Mucosa of stomach (tissue), 1 donor: ENCODE measurements around the gene FHIT.

ENCODE experiments used
- H3K27me3 ChIP-seq: one replicate; pipeline ENCODE4 v1.7.0; 2013; ENCODE audit warnings: mild to moderate bottlenecking, low read length; ENCODE audit not compliant: control insufficient read depth, insufficient read depth
- H3K36me3 ChIP-seq: one replicate; pipeline ENCODE4 v1.7.0; 2013; ENCODE audit warnings: low read length; ENCODE audit not compliant: control insufficient read depth, insufficient read depth
- H3K4me1 ChIP-seq: one replicate; pipeline ENCODE4 v1.7.0; 2013; ENCODE audit warnings: mild to moderate bottlenecking, low read length; ENCODE audit not compliant: control insufficient read depth, insufficient read depth
- H3K4me3 ChIP-seq: one replicate; pipeline ENCODE4 v1.7.0; 2013; ENCODE audit warnings: low read length
- H3K9ac ChIP-seq: one replicate; pipeline ENCODE4 v1.7.0; 2013; ENCODE audit warnings: mild to moderate bottlenecking, low read length, moderate library complexity
- H3K9me3 ChIP-seq: one replicate; pipeline ENCODE4 v1.7.0; 2013; ENCODE audit warnings: mild to moderate bottlenecking, low read length, moderate library complexity; ENCODE audit not compliant: control insufficient read depth
- donor health status: Pancreatic carcinoma.

FHIT gene

GRCh38 chr3:60641354-60641753, 609.9 kb downstream of the FHIT start:
- Histone ChIP-seq H3K9me3 (no peaks in the 10 kb centered on the region), H3K4me3 (no peak overlapping the region), H3K27me3 (no peaks in the 10 kb centered on the region), H3K36me3 (no peaks in the 10 kb centered on the region), H3K4me1 (no peaks in the 10 kb centered on the region), H3K9ac (no peak overlapping the region)

DNA sequence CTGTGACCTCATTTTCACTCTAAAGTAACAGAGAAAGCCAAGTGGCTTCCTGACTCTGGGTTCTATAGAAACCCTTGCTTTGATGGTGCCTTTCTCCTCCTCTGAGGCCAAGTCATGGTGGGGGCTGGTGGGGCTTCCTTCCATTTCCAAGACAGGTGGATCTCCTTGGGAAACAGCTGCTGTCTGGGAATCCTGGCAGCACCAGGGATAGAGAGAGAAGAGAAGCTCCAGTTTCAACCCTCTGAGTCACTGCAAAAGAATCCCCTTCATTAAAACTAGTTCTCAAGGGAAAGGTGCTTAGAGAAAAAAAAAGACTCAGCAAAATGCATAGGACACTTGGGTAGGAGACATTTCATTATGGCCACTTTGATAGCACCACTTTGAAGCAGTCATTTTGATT, 614.4 kb downstream of the FHIT start:
- H3K27me3 ChIP-seq: no peaks in the 10 kb centered on the region
- H3K4me3 ChIP-seq: no peak overlapping the region
- no peaks in the 10 kb centered on the region for H3K9me3 ChIP-seq
- H3K9ac ChIP-seq: no peak overlapping the region
- no peaks in the 10 kb centered on the region for H3K36me3 ChIP-seq
- H3K4me1 ChIP-seq: no peaks in the 10 kb centered on the region

DNA sequence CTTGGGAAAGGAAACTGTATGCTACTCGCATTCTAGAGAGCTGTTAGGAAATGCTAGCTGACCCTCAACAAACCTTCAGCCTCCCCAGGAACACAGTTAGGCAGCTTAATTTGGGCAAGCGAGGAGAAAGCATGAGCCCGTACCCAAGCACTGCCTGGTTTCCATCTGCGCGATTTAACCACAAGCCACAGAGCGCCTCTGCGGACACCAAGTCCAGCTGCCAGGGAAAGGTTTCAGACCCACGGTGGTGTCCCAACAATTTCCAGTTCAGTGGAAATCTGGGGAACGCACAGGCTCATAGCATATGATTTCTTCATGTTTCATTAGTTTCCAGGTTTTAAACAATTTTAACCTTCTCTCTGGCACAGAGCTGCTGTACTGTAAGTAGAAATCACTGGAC, 617.6 kb downstream of the FHIT start:
- H3K4me3 ChIP-seq: no peak overlapping the region
- no peak overlapping the region for H3K9ac ChIP-seq
- H3K27me3 ChIP-seq: no peaks in the 10 kb centered on the region
- H3K36me3 ChIP-seq: no peaks in the 10 kb centered on the region
- no peaks in the 10 kb centered on the region for H3K9me3 ChIP-seq
- no peaks in the 10 kb centered on the region for H3K4me1 ChIP-seq

DNA sequence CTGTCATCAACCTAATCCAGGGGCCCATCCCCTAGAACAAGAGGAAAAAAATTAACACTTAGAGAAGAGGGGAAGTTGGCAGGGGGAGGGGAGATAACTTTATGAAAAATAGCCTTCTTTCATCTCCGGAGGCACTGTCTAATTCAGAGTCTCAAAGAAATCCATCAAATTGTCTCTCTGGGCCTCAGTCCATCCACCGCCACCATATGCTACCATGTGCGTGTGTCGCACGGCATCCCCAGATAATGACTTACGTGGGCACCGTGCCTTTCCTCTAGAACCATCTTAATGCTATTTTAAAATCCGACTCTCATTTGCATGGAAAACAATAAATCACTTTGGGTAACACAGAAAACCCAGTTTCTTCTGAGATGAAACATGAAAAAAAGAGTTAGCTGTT, 619.7 kb downstream of the FHIT start:
- no peaks in the 10 kb centered on the region for H3K4me1 ChIP-seq
- no peaks in the 10 kb centered on the region for H3K9me3 ChIP-seq
- no peak overlapping the region for H3K4me3 ChIP-seq
- no peak overlapping the region for H3K9ac ChIP-seq
- H3K27me3 ChIP-seq: no peaks in the 10 kb centered on the region
- no peaks in the 10 kb centered on the region for H3K36me3 ChIP-seq

- Histone ChIP-seq H3K9me3 (no peaks in the 10 kb centered on the region), H3K36me3 (no peaks in the 10 kb centered on the region)
These were observed 620.3 kb downstream of the FHIT start for GRCh38 chr3:60630953-60631352.

DNA sequence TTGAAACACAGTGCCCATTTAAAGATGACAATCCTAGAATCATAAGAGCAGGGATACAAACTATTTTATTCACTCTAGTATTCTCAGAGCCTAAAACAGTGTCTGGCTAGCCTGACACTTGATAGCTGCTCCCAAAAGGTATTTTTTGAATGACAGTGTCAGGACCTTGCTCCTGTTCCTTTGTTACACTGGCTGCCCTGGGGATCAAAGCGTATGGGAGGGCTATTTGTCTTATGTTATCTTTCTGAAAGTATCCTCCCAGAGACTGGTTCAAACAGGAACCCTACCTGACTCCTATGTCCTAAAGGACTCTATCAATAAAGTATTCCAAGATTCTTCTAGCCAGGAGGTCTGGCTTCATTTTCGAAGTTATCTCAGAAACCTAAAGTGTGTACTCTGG, 621.4 kb downstream of the FHIT start:
- no peak overlapping the region for H3K4me3 ChIP-seq
- no peaks in the 10 kb centered on the region for H3K36me3 ChIP-seq
- H3K4me1 ChIP-seq: no peaks in the 10 kb centered on the region
- no peaks in the 10 kb centered on the region for H3K9me3 ChIP-seq
- H3K27me3 ChIP-seq: no peaks in the 10 kb centered on the region
- no peak overlapping the region for H3K9ac ChIP-seq

More at GRCh38 chr3:60630953-60631352, 620.3 kb downstream of the FHIT start:
- no peaks in the 10 kb centered on the region for H3K4me1 ChIP-seq
- H3K9ac ChIP-seq: no peak overlapping the region
- H3K4me3 ChIP-seq: no peak overlapping the region
- H3K27me3 ChIP-seq: no peaks in the 10 kb centered on the region

DNA sequence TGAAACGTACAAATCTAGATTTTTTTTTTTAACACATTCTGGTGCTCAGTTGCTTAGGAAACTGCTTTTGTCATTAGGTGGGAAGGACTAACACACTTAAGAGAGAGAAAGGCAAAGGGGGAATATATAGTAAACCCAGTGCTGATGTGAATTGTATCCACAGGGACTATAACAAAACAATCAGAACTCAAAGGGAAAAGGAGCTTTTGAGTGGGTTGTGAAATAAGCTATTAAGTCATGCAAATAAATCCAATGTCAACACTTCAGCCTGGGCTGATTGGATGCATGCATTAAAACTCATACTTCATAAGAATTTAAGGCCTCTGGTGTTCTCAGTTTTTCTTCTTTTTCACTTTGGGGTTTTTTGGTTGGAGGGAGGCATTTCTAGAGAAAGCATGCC, 628.9 kb downstream of the FHIT start:
- no peaks in the 10 kb centered on the region for H3K4me1 ChIP-seq
- H3K9me3 ChIP-seq: no peaks in the 10 kb centered on the region
- no peak overlapping the region for H3K4me3 ChIP-seq
- no peaks in the 10 kb centered on the region for H3K27me3 ChIP-seq
- no peak overlapping the region for H3K9ac ChIP-seq
- no peaks in the 10 kb centered on the region for H3K36me3 ChIP-seq

- Histone ChIP-seq H3K27me3 (no peaks in the 10 kb centered on the region), H3K9me3 (no peaks in the 10 kb centered on the region), H3K36me3 (no peaks in the 10 kb centered on the region), H3K4me1 (no peaks in the 10 kb centered on the region), H3K9ac (no peak overlapping the region), H3K4me3 (no peak overlapping the region)
These were observed 634.1 kb downstream of the FHIT start for GRCh38 chr3:60617188-60617587.

- no peaks in the 10 kb centered on the region for H3K4me1 ChIP-seq
- H3K36me3 ChIP-seq: no peaks in the 10 kb centered on the region
- no peak overlapping the region for H3K9ac ChIP-seq
These were observed 637.4 kb downstream of the FHIT start for GRCh38 chr3:60613769-60614303.

DNA sequence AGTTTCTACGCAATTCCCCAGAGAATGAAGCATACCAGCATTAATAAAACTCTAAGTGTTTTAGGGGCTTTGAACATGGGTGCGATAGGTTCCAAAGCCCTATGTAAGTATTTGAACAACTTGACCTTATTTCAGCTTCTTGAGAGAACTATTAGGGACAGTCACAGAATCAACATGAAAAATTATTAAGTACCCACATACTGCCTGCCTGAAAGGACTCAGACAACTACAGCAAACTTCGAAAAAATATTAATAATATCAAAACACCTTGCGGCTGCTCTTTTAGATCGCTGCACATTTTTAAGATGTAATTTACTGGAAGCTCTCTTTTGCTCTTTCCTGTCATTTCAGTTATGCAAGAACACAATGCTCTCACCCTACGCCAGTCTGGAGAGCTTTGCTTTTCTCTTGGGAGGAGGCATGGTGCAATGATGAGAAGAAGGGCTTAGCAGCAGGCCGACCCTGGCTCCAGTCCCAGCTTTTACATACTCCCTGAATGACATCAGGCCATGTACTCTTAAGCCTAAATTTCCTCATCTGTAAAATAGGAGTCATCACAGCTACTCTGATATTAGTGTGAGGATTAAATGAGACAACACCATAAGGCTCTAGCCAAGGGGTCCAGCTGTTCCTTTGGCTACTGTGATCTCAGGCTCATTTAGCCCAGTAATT, 640.7 kb downstream of the FHIT start:
- no peaks in the 10 kb centered on the region for H3K36me3 ChIP-seq
- no peaks in the 10 kb centered on the region for H3K4me1 ChIP-seq
- H3K27me3 ChIP-seq: no peaks in the 10 kb centered on the region
- H3K4me3 ChIP-seq: no peak overlapping the region
- H3K9ac ChIP-seq: no peak overlapping the region
- no peaks in the 10 kb centered on the region for H3K9me3 ChIP-seq

More at GRCh38 chr3:60613769-60614303, 637.4 kb downstream of the FHIT start:
- Histone ChIP-seq H3K27me3 (no peaks in the 10 kb centered on the region), H3K4me3 (no peak overlapping the region), H3K9me3 (no peaks in the 10 kb centered on the region)

- Histone ChIP-seq H3K36me3 (no peaks in the 10 kb centered on the region), H3K9me3 (no peaks in the 10 kb centered on the region), H3K27me3 (no peaks in the 10 kb centered on the region), H3K9ac (no peak overlapping the region), H3K4me3 (no peak overlapping the region), H3K4me1 (no peaks in the 10 kb centered on the region)
These were observed 641.8 kb downstream of the FHIT start for GRCh38 chr3:60609446-60609845.

GRCh38 chr3:60603860-60604259, 647.4 kb downstream of the FHIT start:
- H3K9me3 ChIP-seq: no peaks in the 10 kb centered on the region
- no peaks in the 10 kb centered on the region for H3K27me3 ChIP-seq
- no peak overlapping the region for H3K9ac ChIP-seq
- H3K4me1 ChIP-seq: no peaks in the 10 kb centered on the region
- H3K4me3 ChIP-seq: no peak overlapping the region
- H3K36me3 ChIP-seq: no peaks in the 10 kb centered on the region

GRCh38 chr3:60600848-60601247, 650.4 kb downstream of the FHIT start:
- Histone ChIP-seq H3K9ac (no peak overlapping the region), H3K9me3 (no peaks in the 10 kb centered on the region), H3K4me1 (no peaks in the 10 kb centered on the region)

More at GRCh38 chr3:60600848-60601247, 650.4 kb downstream of the FHIT start:
- Histone ChIP-seq H3K27me3 (no peaks in the 10 kb centered on the region), H3K36me3 (no peaks in the 10 kb centered on the region), H3K4me3 (no peak overlapping the region)
